Esophagus (tissue), 2 donors: ENCODE data around the gene LOXL4. TPM values are rescaled to one million over a fixed set of nuclear protein-coding genes. Genes with fewer than 3 reads are reported as not detected.
"Not testable (repeated sequence)": the region's sequence is repeated elsewhere in the genome, so short reads cannot be mapped to it uniquely, and the experiment has no call there.

Experiments used
- H3K27ac ChIP-seq, 2 donors: one replicate each; pipeline ENCODE4 v1.5.1; 2013; ENCODE audit warnings: low read depth in 2 of 2, mild to moderate bottlenecking in 2 of 2, inconsistent platforms in 1 of 2, low read length in 1 of 2, moderate library complexity in 1 of 2
- H3K27me3 ChIP-seq, 2 donors: one replicate each; pipeline ENCODE4 v1.6.1; 2013; ENCODE audit warnings: low read length in 2 of 2, control low read depth in 1 of 2, mild to moderate bottlenecking in 1 of 2; ENCODE audit not compliant: insufficient read depth in 2 of 2, control insufficient read depth in 1 of 2
- H3K36me3 ChIP-seq, 2 donors: one replicate each; pipeline ENCODE4 v1.6.1; 2013; ENCODE audit warnings: low read length in 1 of 2; ENCODE audit not compliant: control insufficient read depth in 2 of 2, insufficient read depth in 2 of 2
- H3K4me1 ChIP-seq, 2 donors: one replicate each; pipeline ENCODE4 v1.6.1; 2013; ENCODE audit warnings: low read length in 1 of 2; ENCODE audit not compliant: control insufficient read depth in 2 of 2, insufficient read depth in 2 of 2
- H3K4me3 ChIP-seq, 2 donors: one replicate each; pipeline ENCODE4 v1.5.1; 2013; ENCODE audit warnings: low read length in 2 of 2, mild to moderate bottlenecking in 2 of 2, low read depth in 1 of 2, moderate library complexity in 1 of 2
- H3K9me3 ChIP-seq, 2 donors: one replicate each; pipeline ENCODE4 v1.6.1; 2013; ENCODE audit warnings: mild to moderate bottlenecking in 2 of 2, low read depth in 1 of 2, low read length in 1 of 2, moderate library complexity in 1 of 2; ENCODE audit not compliant: control insufficient read depth in 2 of 2, insufficient read depth in 1 of 2
- whole genome bisulfite sequencing, 2 donors: extraction: QIAGEN DNeasy Blood & Tissue Kit; methylation state at CpG; one replicate each; pipeline ENCODE4 v1.1.7; 2013; 5-methylcytosine and 5-hydroxymethylcytosine counted together
- polyA plus RNA-seq, 2 donors: library from polyadenylated mRNA; stranded (reverse); fragments of 200-250 nt; gene quantifications; one replicate each; pipeline ENCODE4 v1.2.3, GENCODE V29; 2013
- donor health status: healthy with polysubstance abuse.
- donor health status: Bipolar disorder and iron deficiency.

Gene LOXL4
- polyA plus RNA-seq, 2 donors: 0.49 to 0.60 TPM

DNA sequence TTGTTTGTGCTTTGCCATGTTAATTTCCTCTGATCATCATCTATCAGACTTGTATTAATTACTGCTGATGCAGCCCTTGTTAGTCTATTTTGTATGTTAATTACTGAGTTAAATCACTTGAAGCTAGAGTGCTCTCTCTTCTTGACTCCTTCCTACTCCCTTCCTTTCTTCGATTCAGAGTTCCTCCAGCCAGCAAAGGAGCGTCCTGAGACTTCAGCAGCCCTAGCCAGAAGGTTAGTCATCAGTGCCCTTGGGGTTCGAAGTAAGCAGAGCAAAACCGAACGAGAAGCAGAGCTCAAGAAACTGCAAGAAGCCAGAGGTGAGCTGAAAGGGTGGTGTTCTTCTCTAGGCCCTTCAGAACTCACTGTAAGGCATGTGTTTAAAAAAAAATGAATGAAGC lies 32.1 kb downstream of the LOXL4 start:
- 42 to 58% methylated on average over 5 of the region's 5 CpGs for WGBS, 2 donors
- no peaks in the 10 kb centered on the region for H3K9me3 ChIP-seq
- no peak overlapping the region for H3K4me3 ChIP-seq
- H3K27ac ChIP-seq: no peak overlapping the region
- H3K36me3 ChIP-seq: peaks cover 3 to 7% of the 10 kb centered on the region in 2 donors
- H3K4me1 ChIP-seq: no peaks in the 10 kb centered on the region
- H3K27me3 ChIP-seq: no peaks in the 10 kb centered on the region

DNA sequence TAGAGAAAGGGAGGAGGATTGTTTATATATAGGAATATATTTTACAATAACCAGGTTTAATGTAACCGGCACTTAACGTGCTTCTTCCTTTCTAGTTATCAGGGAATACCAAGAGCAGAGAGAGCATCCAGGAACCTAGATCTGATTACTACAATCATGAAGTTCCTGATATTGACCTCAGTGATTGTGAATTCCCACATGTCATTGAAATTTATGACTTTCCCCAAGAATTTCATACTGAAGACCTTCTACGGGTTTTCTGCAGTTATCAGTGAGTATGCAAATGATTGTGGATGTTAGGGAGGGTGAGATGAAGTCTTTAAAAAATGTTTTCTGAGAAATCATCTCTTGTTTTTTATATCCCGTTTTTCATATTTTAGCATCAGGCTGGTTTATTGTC lies 36.6 kb downstream of the LOXL4 start:
- Histone ChIP-seq H3K27ac (no peak overlapping the region), H3K9me3 (no peaks in the 10 kb centered on the region), H3K4me1 (no peaks in the 10 kb centered on the region), H3K4me3 (no peak overlapping the region), H3K36me3 (peaks cover 0 to 7% of the 10 kb centered on the region in 2 donors), H3K27me3 (no peaks in the 10 kb centered on the region)
- 94 to 98% methylated on average over 4 of the region's 4 CpGs for WGBS, 2 donors

DNA sequence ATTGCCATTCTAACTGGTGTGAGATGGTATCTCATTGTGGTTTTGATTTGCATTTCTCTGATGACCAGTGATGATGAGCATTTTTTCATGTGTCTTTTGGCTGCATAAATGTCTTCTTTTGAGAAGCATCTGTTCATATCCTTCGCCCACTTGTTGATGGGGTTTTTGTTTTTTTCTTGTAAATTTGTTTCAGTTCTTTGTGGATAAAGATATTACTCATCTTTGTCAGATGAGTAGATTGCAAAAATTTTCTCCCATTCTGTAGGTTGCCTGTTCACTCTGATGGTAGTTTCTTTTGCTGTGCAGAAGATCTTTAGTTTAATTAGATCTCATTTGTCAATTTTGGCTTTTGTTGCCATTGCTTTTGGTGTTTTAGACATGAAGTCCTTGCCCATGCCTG lies 39.7 kb downstream of the LOXL4 start:
- not testable (repeated sequence) for H3K36me3 ChIP-seq, H3K27me3 ChIP-seq, H3K9me3 ChIP-seq, H3K4me1 ChIP-seq, H3K4me3 ChIP-seq, H3K27ac ChIP-seq
- 95 to 96% methylated on average over 1 of the region's 1 CpG for WGBS, 2 donors

DNA sequence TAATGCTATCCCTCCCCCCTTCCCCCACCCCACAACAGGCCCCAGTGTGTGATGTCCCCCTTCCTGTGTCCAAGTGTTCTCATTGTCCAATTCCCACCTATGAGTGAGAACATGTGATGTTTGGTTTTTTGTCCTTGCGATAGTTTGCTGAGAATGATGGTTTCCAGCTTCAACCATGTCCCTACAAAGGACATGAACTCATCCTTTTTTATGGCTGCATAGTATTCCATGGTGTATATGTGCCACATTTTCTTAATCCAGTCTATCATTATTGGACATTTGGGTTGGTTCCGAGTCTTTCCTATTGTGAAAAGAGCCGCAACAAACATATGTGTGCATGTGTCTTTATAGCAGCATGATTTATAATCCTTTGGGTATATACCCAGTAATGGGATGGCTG lies 40.3 kb downstream of the LOXL4 start:
- H3K9me3 ChIP-seq, H3K27ac ChIP-seq, H3K4me3 ChIP-seq, H3K4me1 ChIP-seq, H3K36me3 ChIP-seq, H3K27me3 ChIP-seq: not testable (repeated sequence)
- 100% methylated on average over 3 of the region's 3 CpGs for WGBS, 2 donors

DNA sequence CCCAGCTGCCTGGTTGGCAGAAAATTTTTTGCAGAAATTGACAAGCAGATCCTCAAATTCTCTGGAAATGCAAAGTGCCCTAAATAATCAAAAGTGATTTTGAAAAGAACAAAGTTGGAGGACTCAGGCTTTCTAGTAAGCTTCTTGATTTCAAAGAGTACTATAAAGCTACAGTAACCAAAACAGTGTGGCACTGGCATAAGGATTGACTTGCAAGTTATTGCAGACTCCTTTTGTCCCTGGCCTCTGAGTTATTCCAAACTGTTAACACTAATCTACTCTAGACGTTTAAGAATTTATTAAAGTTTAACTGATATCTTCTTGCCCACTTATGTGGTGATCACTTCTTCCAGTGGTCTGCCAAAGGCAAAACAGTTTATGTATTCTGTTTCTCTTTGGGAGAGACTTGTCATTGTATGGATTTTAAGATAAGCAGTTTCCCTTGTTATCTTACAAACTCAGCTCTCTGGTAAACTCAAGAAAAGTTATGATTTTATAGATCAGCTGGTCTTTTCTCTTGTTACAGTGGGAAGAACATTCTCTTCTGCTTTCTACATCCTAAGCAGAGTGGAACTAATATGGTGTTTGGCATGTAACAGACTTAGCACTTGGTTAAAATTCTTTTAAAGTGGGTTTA lies 41.4 kb downstream of the LOXL4 start:
- Histone ChIP-seq H3K27ac (no peak overlapping the region), H3K27me3 (no peaks in the 10 kb centered on the region), H3K36me3 (no peaks in the 10 kb centered on the region), H3K4me1 (peaks cover 0 to 3% of the 10 kb centered on the region in 2 donors), H3K4me3 (no peak overlapping the region), H3K9me3 (no peaks in the 10 kb centered on the region)
- WGBS, 2 donors: 74 to 90% methylated on average over 1 of the region's 1 CpG

DNA sequence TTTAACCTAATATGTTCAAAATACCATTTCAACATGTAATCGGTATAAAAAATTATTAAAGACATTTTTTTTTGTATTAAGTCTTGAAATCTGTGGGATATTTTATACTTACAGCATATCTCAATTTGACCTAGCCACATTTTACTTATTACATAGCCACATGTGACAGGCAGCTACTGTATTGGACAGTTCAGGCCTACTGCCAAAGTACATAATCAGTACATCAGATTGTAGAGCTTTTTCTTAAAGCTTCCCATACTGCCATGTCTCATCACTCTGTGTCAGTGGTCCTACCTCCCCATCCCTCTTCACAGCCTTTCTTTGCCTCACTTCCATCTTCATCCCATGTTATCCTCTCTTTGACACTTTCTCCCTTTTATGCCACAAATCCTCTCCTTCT lies 43.0 kb downstream of the LOXL4 start:
- no peaks in the 10 kb centered on the region for H3K9me3 ChIP-seq
- no peak overlapping the region for H3K27ac ChIP-seq
- no peaks in the 10 kb centered on the region for H3K27me3 ChIP-seq
- H3K4me1 ChIP-seq: peaks cover 0 to 3% of the 10 kb centered on the region in 2 donors
- H3K36me3 ChIP-seq: no peaks in the 10 kb centered on the region
- 95 to 97% methylated on average over 1 of the region's 1 CpG for WGBS, 2 donors
- no peak overlapping the region for H3K4me3 ChIP-seq

DNA sequence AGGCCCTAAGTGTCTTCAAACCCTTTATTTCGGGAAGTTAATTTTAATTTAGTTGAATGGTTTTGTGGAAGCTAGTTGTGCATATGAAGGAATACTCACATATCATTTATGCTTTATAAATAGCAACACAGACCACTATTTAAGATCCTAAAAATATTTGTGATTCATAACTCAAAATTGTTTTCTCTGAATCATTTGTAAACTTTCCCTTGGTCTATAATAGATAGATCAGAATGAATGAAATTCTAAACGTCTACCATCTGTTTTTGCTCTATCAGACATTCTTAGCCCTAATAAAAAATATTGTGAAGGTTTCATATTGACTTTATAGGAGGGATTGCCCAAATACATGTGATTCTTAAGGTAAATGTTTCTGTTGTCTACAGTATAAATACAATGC lies 43.5 kb downstream of the LOXL4 start:
- peaks cover 0 to 3% of the 10 kb centered on the region in 2 donors for H3K4me1 ChIP-seq
- WGBS, 2 donors: 60 to 77% methylated on average over 2 of the region's 2 CpGs
- no peak overlapping the region for H3K27ac ChIP-seq
- H3K4me3 ChIP-seq: no peak overlapping the region
- H3K36me3 ChIP-seq: no peaks in the 10 kb centered on the region
- H3K27me3 ChIP-seq: no peaks in the 10 kb centered on the region
- H3K9me3 ChIP-seq: no peaks in the 10 kb centered on the region

DNA sequence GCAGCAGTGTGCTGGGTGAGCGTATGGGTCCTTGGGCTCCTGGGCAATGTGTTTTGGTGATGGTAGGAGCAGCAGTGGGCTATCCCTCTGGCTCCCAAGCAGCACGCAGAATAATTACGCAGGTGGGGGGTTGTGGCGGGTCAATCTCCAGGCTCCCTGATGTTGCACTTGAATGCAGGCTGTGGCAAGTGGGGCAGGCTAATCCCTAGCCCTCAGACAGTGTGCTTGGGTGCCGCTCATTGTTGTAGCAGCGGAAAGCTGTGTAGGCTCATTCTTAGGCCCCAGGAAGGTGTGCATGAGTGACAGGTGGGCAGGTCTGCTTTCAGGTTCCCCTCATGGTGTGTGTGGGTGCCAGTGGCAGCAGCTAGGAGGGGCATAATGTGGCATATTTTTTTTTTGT lies 44.1 kb downstream of the LOXL4 start:
- H3K27ac ChIP-seq: no peak overlapping the region
- H3K9me3 ChIP-seq: no peaks in the 10 kb centered on the region
- H3K36me3 ChIP-seq: no peaks in the 10 kb centered on the region
- H3K4me3 ChIP-seq: no peak overlapping the region
- 98 to 100% methylated on average over 6 of the region's 6 CpGs for WGBS, 2 donors
- no peaks in the 10 kb centered on the region for H3K27me3 ChIP-seq
- H3K4me1 ChIP-seq: peaks cover 0 to 3% of the 10 kb centered on the region in 2 donors

DNA sequence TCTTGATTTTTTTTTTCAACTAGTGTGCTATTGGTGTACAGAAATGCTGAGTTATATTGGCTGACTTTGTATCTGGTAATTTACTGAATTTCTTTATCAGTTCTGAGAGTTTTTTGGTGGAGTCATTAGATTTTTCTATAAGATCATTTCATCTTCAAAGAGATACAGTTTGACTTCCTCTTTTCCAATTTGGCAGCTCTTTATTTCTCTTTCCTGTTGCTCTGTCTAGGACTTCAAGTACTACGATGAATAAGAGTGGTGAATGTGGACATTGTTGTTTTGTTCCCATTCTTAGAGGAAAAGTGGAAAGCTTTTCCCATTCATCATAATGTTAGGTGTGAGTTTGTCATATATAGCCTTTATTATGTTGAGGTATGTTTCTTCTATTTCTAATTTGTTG lies 50.2 kb downstream of the LOXL4 start:
- WGBS, 2 donors: 72 to 81% methylated on average over 1 of the region's 1 CpG
- no peaks in the 10 kb centered on the region for H3K4me1 ChIP-seq

DNA sequence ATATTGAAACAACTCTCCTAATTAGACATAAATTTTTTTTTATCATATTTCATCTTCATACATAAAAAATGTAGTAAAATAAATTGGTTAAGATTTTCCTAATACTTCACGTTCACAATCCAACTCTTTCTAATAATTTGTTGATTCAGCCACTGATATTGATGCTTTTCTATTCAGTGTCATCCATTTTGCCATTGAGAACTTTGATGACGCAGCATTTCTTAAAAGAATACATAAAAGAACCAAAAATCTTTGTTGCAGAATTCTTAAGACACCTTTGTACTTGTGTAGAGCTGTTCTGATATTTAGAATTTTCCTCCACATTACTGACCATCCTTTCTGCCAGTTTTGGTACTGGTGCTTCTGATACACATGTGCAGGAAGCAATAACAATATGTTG lies 52.6 kb downstream of the LOXL4 start:
- Histone ChIP-seq H3K27me3 (no peaks in the 10 kb centered on the region), H3K36me3 (no peaks in the 10 kb centered on the region), H3K9me3 (no peaks in the 10 kb centered on the region), H3K4me3 (no peak overlapping the region), H3K4me1 (no peaks in the 10 kb centered on the region), H3K27ac (no peak overlapping the region)
- 94 to 97% methylated on average over 2 of the region's 2 CpGs for WGBS, 2 donors

More for the DNA sequence above, 50.2 kb downstream of the LOXL4 start:
- no peaks in the 10 kb centered on the region for H3K27me3 ChIP-seq
- H3K9me3 ChIP-seq: no peaks in the 10 kb centered on the region
- H3K27ac ChIP-seq: no peak overlapping the region
- no peaks in the 10 kb centered on the region for H3K36me3 ChIP-seq
- H3K4me3 ChIP-seq: no peak overlapping the region
